HL-60 (cell line): ENCODE data around the gene CDC5L.

ENCODE experiments used
- DNase-seq, 2 experiments: peaks; one replicate each; pipeline ENCODE4 v3.0.0-alpha.2; 2010 to 2020; ENCODE audit warnings: low read depth in 1 of 2, low spot score in 1 of 2
- H3K27ac ChIP-seq: fragments of 250-450 bp; sonication (Bioruptor Pico); replicated peaks from 2 replicates; pipeline ENCODE4 v1.5.1; 2020; ENCODE audit warnings: mild to moderate bottlenecking, moderate library complexity
- H3K27me3 ChIP-seq: fragments of 250-450 bp; sonication (Bioruptor Pico); 2 replicates; pipeline ENCODE4 v1.5.1; 2021; ENCODE audit warnings: mild to moderate bottlenecking, moderate library complexity; ENCODE audit not compliant: insufficient read depth, poor library complexity, severe bottlenecking
- H3K4me3 ChIP-seq: replicated peaks from 2 replicates; pipeline ENCODE4 v1.5.1; 2011; ENCODE audit warnings: mild to moderate bottlenecking, control low read depth, low read length; ENCODE audit not compliant: insufficient read depth
- GABPA ChIP-seq: IDR thresholded peaks from 2 replicates; pipeline ENCODE4 v1.6.1; 2012; ENCODE audit warnings: low read depth
- POLR2AphosphoS5 ChIP-seq: IDR thresholded peaks from 2 replicates; pipeline ENCODE4 v1.6.1; 2012; ENCODE audit warnings: low read depth
- REST ChIP-seq: IDR thresholded peaks from 2 replicates; pipeline ENCODE4 v1.6.1; 2012; ENCODE audit warnings: low read depth; ENCODE audit not compliant: insufficient replicate concordance
- SPI1 ChIP-seq: IDR thresholded peaks from 2 replicates; pipeline ENCODE4 v1.6.1; 2012; ENCODE audit warnings: low read depth, mild to moderate bottlenecking, borderline replicate concordance
- TF ChIP-seq, protein P1 (sequence below): IDR thresholded peaks from one replicate; pipeline ENCODE4 v1.5.1; 2011; ENCODE audit warnings: low read length, control low read depth, inconsistent platforms; ENCODE audit not compliant: insufficient read depth

The CDC5L gene

GRCh38 chr6:44339763-44340625 is 47.5 kb upstream of the CDC5L start:
- Histone ChIP-seq H3K27me3 (no peaks in the 10 kb centered on the region), H3K4me3 (no peak overlapping the region), H3K27ac (no peak overlapping the region)
- TF ChIP-seq, protein P1, sequence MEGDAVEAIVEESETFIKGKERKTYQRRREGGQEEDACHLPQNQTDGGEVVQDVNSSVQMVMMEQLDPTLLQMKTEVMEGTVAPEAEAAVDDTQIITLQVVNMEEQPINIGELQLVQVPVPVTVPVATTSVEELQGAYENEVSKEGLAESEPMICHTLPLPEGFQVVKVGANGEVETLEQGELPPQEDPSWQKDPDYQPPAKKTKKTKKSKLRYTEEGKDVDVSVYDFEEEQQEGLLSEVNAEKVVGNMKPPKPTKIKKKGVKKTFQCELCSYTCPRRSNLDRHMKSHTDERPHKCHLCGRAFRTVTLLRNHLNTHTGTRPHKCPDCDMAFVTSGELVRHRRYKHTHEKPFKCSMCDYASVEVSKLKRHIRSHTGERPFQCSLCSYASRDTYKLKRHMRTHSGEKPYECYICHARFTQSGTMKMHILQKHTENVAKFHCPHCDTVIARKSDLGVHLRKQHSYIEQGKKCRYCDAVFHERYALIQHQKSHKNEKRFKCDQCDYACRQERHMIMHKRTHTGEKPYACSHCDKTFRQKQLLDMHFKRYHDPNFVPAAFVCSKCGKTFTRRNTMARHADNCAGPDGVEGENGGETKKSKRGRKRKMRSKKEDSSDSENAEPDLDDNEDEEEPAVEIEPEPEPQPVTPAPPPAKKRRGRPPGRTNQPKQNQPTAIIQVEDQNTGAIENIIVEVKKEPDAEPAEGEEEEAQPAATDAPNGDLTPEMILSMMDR, result no peak
- TF ChIP-seq GABPA, result no peak
- no peak for TF ChIP-seq POLR2AphosphoS5
- no peak for TF ChIP-seq REST
- TF ChIP-seq SPI1, result no peak
- no peak for DNase-seq

GRCh38 chr6:44341095-44341890 is 46.2 kb upstream of the CDC5L start:
- Histone ChIP-seq H3K27me3 (no peaks in the 10 kb centered on the region), H3K4me3 (no peak overlapping the region), H3K27ac (no peak overlapping the region)
- no peak for DNase-seq
- TF ChIP-seq POLR2AphosphoS5 (no peak), SPI1 (no peak), GABPA (no peak), REST (no peak)
- TF ChIP-seq, protein P1, result no peak

GRCh38 chr6:44342052-44342451 is 45.5 kb upstream of the CDC5L start:
- H3K4me3 ChIP-seq, result peak overlapping the region; percentile 35
- no peaks in the 10 kb centered on the region for H3K27me3 ChIP-seq
- peak in 1 of 2 experiments; percentile 69 for DNase-seq
- H3K27ac ChIP-seq, result no peak overlapping the region
- no peak for TF ChIP-seq REST
- TF ChIP-seq POLR2AphosphoS5, result no peak
- TF ChIP-seq, protein P1, result no peak
- no peak for TF ChIP-seq GABPA
- no peak for TF ChIP-seq SPI1
